GDM1 (cell line): ENCODE measurements around the gene RBFA.

Experiments used
- DNase-seq: peaks from one replicate; lab custom pipeline; 2025; lab: John Stamatoyannopoulos, UW

The RBFA gene

DNA sequence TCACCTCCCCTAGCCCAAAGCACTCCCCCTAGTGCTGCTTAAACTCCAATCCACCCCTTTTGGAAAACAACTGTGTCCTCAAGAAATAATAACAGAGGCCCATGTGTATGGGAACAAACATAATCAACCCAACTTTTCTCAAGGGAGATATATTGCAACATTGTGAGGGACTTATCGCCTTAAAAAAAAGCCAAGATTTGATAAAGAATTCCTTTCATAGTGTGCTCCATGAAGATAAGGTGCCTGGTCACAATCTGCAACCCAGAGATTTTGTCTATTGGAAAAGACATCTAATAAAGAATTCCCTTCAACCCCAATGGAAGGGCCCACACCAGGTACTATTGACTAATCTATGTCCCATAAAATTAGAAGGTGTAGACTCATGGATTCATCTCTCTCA, 4.5 kb upstream of the RBFA start:
- no peak for DNase-seq

DNA sequence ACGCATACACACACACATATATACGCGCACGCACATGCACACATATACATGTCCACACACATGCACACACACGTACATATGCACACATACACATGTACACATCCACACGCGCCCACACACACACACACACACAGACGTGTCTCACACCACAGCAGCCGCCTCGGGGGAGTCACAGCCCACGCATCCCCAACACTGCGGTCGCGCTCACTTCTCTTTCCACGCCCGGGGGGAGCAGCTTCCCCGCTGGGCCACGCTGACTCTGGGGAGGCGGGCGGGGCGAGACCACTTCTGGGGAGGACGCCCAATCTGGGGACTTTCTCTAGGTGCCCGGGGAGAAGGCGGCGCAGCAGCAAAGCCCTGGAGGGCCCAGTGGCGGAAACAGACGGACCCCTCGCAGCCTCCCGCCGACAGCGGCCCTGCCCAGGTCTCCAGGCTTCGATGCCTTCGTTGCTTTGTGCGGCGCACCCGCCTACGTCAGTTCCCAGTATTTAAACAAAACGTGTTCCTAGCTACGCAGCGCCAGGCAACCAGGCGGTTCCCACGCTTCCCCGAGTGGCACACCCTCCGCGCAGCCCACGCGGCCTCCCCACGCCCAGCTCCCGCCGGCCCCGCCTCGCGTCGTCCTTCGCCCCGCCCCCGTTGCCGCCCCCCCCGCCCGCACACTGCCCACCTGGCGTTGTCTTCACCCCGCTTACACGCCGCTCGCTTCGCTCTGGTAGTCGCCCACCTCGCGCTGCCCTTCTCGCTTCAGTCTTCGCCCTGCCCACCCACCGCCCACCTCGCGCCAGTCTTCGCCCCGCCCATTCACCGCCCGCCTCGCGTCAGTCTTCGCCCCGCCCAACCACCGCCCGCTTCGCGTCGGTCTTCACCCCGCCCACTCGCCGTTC, 810 bp upstream of the RBFA start:
- no peak for DNase-seq

DNA sequence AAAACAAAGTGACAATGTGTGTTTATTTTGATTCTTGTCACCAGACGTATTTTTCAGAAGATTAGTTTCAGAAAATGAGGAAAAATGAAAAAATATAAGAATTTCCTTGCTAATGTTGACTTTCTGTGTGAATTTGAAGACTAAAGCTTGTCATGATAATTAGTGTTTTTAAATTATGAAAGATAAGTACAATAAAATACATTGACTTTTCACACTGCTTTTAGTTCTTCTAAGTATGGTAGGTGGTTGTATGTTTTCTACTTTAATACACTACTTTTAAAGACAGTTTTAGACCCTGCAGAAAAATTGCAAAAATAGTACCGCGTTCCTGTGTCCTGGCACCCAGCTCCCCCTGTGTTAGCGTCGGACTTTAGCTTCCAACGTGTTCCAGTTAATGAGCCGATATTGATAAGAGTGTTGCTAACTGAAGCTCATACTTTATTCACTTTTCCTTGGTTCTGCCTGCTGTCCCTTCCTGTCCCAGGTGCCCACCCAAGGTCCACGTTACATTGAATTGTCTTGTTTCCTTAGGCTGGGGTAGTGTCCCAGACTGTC, 695 bp downstream of the RBFA start:
- DNase-seq = no peak

DNA sequence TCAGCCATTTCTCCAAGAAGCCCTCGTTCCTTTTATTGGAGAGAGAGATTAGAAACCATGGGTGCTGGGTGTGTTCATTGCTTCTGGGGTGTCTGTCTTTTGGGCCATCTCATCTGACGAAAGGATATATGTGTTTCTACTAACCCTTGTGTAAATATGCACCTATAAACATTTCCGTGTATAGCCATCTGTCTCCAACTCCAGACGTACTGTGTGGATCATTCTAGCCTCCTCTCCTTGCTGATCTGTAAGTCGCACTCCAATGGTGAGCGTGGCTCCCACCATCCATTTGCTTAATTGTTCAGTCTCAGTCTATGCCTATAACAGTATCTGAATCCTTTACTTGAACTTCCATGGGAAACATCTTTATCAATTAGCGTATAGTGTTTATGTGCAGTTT, 1.8 kb downstream of the RBFA start:
- DNase-seq = no peak

DNA sequence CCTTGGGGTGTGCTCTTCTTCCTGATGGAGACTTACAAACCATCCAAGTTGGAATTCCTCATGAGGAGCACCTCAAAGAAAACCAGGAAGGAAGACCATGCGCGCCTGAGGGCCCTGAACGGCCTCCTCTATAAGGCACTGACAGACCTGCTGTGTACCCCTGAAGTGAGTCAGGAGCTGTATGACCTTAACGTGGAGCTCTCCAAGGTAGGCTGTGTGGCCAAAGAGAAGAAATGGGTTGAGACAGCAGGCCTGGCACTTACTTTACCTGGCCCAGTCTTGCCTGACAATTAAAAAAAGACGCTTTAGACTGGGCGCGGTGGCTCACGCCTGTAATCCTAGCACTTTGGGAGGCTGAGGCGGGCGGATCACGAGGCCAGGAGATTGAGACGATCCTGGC, 3.1 kb downstream of the RBFA start:
- DNase-seq = no peak

DNA sequence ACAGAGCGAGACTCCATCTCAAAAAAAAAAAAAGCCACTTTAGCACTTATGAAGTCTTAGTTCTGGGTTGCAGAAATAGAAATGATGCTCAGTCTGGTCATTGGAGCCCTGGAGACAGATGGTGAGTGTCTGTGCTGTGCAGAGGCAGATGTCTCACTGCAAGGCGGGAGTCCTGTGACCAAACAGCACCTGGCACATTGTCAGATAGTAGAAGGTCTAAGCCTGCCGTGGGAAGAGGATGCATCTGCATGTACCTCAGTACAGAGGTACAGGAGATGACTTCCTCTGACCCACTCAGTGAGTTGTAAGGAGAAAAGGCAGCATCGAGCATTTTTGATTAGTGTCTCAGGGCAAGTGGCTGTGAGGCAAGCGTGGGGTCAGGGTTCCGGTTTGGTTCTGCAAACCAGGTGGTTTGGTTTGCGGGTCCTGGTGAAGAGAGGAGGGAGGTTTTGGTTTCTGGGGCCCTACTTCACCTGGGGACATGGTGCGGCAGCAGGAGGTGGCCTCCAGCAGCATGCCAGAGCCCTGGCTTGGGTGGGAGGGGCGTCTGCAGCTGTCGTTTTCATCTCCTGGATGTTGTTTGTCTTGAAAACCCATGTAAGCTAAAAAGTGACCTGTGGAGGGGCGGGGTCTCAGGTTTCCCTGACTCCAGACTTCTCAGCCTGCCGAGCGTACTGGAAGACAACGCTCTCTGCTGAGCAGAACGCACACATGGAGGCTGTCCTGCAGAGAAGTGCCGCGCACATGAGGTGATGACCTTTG, 3.8 kb downstream of the RBFA start:
- no peak for DNase-seq

DNA sequence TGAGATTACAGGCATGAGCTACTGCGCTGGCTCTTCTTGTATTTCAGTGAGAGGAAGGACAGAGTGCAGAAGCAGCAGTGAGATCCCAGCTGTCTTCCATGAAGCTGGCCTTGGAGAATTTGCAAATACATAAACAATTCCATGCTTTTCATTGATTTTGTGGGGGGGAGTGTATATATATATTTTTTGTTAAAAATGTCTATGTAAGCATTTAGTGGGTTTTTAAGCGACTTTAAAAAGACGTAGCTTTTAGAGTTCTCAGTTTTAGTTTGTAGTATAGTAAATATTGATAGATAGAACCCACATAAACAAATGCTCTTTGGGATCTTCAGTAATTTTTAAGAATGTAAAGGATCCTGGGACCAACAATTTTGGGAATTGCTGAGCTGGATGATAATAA, 6.3 kb downstream of the RBFA start:
- no peak for DNase-seq

DNA sequence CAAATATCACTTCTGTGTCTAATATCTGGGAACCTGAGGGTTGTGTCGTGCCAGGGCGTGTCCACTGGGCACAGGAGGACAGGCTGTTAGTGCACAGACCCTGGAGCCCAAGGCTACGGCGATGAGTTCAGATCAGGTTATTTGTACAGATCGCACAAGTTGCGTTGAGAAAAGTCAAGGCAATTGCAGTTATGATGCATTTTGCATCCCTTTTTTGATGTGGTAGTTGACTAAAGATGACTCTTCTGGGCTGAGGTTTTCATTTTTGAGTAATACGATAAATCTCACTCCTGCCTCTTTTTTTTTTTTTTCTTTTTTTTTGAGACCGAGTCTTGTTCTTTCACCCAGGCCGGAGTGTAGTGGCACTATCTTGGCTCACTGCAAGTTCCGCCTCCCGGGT, 7.2 kb downstream of the RBFA start:
- no peak for DNase-seq

DNA sequence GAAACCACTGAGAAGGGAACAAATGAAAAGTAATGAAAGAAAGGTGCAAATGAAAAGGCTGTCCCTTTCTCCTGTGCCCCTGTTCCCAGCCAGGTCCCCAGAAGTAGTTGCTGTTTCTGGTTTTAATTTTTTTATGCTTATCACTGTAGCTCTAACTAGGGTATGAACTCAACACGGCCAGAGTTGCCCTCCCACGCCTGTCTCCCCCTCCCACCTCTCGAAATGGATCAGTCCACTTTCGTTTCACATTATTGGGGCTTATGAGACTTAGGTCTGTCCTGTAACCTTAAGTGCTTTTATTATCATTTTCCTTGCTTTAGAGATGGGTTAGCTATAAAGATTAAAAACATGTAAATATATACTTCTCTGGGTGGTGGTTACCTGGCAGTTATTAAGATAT, 8.6 kb downstream of the RBFA start:
- DNase-seq = no peak

DNA sequence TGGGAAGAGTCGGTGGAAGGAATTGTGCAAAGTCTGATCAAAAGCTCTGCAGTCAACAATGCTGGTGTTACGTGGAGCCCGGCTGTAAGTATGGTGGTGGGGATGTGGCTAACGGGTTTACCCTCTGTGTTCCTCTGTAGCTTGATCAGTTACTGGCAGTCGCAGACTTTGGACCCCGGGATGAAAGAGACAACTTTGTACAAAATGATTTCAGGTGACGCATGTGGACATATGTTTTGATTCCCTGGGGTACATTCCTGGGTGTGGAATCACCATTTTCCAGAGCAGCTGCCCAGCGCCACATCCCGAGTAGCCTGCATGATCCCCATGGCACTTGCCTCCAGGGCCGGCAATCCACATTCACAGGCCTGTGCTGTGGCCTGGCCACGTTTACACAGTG, 9.8 kb downstream of the RBFA start:
- no peak for DNase-seq

DNA sequence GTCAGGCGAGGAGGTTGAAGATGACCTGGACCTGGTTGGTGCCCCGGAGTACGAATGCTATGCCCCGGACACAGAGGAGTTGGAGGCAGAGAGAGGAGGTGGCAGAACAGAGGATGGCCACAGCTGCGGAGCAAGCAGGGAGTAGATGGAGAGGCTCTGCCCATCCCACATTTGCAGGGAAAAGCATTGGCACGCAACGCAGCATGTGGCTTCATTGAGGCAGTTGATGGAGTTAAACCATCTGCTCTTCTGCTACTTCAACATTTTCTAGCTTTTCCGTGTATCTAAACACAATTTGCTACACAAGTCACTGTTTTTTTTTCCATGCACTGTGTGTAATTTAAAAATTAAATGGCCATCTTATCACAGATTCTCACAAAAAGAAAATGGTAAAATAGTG, 11.8 kb downstream of the RBFA start:
- no peak for DNase-seq

DNA sequence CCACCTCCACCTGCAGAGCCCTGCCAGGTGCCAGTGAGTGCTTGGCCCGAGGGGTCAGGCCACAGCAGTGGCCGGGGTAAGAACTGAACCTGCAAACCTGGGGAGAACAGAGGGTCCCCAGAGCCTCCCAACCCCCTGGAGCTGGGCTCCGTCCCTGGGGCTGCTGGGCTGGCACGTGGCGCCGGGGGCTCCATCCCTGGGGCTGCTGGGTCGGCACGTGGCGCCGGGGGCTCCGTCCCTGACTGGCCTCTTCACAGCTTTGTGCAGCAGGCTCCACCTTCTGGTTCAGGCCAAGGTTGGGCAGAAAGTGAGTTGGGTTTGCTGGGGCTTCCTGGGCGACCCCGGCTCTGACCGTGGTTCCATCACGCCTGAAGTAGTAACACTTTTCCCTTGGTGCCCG, 12.2 kb downstream of the RBFA start:
- no peak for DNase-seq

DNA sequence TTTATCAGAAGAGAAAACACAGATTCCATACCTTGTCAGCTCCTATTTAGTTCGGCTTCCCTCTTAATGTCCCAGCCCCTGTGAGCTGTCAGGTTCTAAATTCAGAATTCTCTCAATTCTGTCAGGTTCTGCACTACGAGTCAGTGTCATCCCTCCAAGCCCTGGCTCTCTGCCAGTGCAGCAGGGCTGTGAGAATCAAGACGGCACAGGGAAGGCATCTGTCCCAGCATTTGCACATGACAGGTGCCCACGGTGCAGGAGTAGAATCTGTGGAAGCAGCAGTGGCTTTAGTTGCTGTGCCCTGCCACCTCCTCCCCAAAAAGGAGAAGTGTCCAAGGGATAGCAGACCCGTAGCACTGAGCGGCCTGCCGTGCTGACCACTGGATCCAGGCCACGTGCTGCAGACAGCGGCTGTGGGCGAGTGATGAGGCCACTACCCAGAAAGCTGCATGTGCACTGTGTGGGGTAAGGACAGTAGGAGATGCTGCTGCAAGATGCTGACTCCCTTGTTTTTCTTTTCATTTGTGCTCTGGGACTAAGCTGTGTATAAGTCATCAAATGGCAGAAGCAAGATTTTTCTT, 12.8 kb downstream of the RBFA start:
- DNase-seq = no peak

DNA sequence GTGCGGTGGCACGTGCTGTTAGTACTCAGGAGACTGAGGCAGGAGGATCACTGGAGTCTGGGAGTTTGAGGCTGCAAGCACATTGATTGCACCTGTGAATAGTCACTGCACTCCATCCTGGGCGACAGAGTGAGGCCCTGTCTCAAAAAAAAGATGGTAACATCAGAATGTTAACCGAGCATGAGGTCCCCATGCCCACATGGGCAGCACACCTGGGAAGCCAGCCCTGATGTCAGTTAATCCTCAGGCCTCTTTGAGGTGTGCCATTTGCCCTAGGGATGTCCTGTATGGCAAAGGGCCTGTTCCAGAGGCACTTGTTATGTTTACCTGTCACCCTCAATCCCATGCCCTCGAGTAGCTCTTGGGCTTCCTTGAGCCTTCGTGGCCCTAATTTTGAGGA, 16.6 kb downstream of the RBFA start:
- no peak for DNase-seq

DNA sequence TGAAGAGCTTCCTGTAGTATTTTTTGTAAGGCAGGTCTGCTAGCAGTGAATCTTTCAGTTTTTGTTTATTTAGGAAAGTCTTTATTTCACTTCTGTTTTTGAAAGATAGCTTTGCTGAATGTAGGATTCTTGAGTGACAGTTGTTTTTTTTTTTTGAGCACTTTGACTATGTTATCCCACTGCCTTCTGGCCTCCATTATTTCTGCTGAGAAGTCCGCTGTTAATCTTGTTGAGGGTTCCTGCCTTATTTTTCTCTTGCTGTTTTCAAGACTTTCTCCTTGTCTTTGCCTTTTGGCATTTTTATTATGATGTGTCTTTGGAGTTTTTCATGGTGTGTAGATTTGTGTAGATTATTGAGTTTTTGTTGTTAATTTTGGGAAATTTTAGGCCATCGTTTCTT, 21.9 kb downstream of the RBFA start:
- no peak for DNase-seq

DNA sequence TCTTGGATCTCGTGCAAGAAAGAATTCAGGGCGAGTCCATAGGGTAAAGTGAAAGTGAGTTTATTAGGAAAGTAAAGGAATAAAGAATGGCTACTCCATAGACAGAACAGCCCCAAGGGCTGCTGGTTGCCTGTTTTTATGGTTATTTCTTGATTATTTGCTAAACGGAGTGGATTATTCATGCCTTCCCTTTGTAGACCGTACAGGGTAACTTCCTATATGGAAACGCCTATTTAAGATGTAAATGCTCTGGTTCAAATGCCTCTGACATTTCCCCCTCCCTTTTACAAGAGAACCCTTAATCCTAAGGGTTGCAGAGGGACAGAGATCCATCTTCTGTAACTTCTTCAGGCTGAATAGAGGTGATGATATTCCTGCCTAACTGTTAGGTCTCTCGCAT, 25.7 kb downstream of the RBFA start:
- no peak for DNase-seq

DNA sequence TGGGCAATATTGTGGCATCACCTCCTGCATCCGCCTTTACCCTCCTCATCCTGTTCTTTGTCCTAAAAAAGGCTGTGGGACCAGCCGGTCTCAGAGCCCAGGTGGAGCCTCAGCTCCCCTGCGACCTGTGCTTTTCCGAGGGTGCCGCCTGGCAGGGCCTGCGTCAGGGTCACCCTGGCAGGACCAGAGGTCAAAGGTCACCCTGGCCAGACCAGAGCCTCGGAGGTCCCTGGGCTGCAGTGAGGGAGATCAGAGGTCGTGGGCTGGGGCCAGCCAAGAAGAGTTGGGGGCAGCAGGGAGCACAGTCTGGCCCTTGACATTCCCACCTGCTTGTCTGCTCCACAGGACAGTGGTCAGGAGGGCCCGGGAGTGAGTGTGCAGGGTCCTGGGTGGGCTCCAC, 31.5 kb downstream of the RBFA start:
- DNase-seq = no peak

DNA sequence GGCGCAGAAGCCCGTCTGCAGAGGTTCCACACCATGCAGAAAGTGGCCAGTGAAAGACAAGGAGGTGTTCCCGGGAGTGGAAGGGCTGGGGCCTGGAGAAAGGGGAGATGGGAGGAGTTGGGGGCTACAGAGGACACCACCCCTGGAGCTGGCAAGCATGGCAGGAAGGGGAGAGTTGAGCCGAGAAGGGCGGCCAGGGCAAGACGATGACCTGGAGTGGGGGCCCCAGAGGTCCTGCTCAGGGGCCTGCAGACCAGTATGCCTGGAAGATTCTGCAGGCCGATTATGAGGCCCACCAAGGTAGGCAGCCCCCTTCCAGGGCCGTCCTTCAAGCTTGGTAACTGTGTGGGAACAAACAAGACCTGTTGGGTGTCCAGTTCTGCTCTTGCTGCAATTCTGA, 33.1 kb downstream of the RBFA start:
- no peak for DNase-seq

DNA sequence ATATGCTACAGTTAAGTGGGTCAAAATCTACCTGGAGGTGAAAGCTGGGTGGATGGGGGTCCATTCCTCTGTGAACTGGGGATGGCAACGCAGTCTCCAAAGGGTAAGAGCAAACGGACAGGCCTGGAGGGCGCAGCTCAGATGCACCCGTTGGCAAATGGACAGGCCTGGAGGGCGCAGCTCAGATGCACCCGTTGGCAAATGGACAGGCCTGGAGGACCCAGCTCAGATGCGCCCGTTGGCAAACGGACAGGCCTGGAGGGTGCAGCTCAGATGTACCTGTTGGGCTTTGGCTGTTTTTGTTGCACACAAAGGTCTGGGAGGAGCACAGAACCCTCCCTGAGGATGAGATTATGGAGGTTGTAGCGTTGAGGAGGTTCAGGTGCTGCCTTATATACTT, 33.7 kb downstream of the RBFA start:
- DNase-seq = no peak

DNA sequence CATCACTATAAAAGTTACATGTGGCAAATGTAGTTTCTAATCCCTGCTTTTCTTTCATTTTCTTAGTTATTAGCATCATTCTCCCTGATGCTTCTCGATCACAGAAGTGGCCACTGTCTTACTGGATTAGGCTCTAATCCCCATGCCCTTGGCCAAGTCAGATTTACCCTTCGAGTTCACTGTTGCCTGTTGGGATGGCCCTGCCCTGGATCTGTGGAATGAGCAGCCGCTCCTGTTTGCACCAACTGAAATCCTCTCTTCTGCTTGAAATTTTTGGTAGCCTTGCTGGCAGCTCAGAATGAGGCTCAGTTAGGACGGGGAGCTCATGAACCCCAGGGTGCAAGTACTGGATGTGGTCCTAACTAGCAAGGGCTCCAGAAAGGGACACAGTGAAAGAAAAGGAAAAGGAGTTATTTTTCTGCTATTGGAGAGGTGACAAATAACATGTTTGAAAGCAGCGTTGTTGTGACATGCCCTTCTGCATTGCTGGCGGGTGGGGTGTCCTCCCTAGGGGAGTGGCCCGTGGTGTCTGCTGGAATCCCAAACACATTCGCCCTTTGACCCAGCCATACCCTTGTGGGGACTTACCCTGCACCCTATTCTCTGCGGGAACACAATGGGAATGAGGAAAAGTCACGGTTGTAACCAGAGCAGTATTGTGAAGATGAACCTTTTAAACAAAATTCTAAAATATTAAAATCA, 34.5 kb downstream of the RBFA start:
- DNase-seq = no peak

DNA sequence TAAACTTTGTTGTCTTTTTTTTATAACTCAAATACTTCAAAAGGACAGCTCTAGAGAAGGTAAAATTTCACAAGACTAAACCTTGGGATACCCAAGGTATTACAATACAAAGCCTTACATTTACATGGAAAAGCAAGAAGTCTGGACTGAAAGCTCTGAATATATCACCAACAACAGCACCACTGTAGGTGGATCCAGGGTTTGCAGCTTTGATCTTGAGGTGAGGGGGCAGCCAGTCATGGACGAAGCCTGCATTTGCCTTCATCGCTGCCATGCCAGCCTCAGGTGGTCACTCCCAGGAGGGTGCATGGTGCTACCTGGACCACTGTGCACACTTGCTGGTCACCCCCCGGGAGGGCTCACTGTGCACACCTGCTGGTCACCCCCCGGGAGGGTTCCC, 36.6 kb downstream of the RBFA start:
- DNase-seq = no peak

DNA sequence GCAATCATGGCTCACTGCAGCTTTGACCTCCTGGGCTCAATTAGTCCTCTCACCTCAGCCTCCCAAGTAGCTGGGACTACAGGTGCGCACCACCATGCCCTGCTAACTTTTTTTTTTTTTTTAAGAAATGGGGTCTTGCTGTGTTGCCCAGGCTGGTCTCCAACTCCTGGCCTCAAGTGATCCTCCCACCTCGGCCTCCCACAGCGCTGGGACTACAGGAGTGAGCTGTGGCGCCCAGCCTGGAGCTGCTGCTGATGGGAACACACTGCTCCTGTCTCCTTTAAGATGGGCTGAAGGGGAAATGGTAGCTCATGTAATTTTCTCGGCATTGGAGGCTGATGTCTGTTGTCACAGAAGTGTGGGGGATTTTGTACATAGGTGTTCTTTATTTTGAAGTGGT, 39.9 kb downstream of the RBFA start:
- no peak for DNase-seq
